ENCODE measurements around the gene SOX30. TPM values are rescaled to one million over a fixed set of nuclear protein-coding genes. Genes with fewer than 3 reads are reported as not detected.

The SOX30 gene
- total RNA-seq, 2 donors from 2014 or later: not detected

DNA sequence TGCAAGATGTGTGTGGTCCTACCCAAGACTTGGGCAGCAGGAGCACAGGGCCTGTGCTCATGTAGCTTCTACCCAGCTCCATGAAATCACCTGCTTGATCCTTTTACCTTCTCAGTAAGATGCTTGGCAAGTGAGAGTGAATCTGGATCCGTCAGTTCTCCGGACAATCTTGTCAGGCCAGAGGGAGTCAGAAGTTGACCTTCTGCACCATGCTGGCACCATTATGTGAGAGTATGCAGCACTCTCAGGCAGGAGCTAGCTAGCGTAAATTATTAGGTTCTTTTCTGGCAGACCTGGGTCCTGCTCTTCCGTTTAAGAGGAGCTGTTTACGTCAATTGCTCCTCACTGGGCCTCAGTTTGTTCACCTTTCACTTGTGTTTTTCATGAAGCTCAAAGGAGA is 39.7 kb downstream of the SOX30 start:
- H3K4me3 ChIP-seq: no peak overlapping the region
- no peak overlapping the region for H3K27ac ChIP-seq
- ATAC-seq (ENCODE audit: insufficient number of reproducible peaks, low FRiP score, low read depth): no peak
- DNase-seq (ENCODE audit: low spot score): no peak
- H3K27me3 ChIP-seq (replicated peaks; ENCODE audit: insufficient read depth): no peaks in the 10 kb centered on the region
- TF ChIP-seq, protein P1, sequence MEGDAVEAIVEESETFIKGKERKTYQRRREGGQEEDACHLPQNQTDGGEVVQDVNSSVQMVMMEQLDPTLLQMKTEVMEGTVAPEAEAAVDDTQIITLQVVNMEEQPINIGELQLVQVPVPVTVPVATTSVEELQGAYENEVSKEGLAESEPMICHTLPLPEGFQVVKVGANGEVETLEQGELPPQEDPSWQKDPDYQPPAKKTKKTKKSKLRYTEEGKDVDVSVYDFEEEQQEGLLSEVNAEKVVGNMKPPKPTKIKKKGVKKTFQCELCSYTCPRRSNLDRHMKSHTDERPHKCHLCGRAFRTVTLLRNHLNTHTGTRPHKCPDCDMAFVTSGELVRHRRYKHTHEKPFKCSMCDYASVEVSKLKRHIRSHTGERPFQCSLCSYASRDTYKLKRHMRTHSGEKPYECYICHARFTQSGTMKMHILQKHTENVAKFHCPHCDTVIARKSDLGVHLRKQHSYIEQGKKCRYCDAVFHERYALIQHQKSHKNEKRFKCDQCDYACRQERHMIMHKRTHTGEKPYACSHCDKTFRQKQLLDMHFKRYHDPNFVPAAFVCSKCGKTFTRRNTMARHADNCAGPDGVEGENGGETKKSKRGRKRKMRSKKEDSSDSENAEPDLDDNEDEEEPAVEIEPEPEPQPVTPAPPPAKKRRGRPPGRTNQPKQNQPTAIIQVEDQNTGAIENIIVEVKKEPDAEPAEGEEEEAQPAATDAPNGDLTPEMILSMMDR (IDR thresholded peaks at IDR 0.05): no peak
- H3K9me3 ChIP-seq: no peaks in the 10 kb centered on the region
- no peaks in the 10 kb centered on the region for H3K36me3 ChIP-seq
- H3K4me1 ChIP-seq (ENCODE audit: control insufficient read depth in 1 of 2, low read depth in 2 of 2): peaks cover 0 to 21% of the 10 kb centered on the region in 2 donors

DNA sequence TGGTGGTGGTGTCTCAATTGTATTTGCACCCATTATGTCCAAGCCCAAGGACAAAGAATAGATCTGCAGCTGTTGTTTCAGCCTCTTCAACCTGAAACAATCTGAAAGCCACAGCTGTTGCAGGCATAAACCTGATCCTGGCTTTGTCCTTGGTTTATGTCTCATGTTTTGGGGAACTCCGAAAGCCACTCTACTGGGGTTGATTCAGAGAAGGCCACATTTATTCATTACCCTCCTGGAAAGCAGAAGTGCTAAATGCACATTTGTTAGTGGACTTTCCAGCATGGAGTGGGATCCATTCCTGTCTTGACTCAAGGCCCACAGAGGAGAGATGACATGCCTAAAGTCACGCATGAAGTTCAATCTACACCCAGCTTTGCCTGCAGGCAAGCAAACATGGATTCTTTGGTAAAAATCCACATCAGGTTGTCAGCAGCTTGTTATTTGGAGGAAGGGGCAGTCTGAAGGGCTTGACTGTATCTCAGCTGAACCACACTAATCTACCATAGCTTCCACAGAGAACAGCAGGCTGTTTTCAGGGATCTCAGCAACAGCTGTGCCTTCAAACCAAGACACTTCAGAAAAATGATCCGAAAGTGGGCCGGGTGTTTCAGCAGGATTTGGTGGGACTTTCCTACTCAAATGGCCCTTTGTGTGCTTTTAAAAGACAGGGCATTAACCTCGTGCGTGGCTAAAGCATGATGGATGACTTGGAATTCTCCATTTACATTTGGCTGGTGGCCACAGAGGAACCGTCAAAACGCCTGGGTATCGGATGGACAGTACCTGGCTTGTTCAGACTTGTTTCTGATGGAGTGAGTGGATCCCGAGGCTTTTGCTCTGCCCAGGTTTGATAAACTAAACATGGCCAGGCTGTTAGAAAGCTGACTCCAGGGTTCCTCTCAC is 40.4 kb downstream of the SOX30 start:
- no peaks in the 10 kb centered on the region for H3K9me3 ChIP-seq
- H3K4me3 ChIP-seq: no peak overlapping the region
- no peak for ATAC-seq (ENCODE audit: insufficient number of reproducible peaks, low FRiP score, low read depth)
- DNase-seq (ENCODE audit: low spot score): no peak
- H3K36me3 ChIP-seq: no peaks in the 10 kb centered on the region
- no peak overlapping the region for H3K27ac ChIP-seq
- TF ChIP-seq, protein P1 (IDR thresholded peaks at IDR 0.05): no peak
- H3K27me3 ChIP-seq (replicated peaks; ENCODE audit: insufficient read depth): no peaks in the 10 kb centered on the region
- H3K4me1 ChIP-seq (ENCODE audit: control insufficient read depth in 1 of 2, low read depth in 2 of 2): peaks cover 0 to 18% of the 10 kb centered on the region in 2 donors

DNA sequence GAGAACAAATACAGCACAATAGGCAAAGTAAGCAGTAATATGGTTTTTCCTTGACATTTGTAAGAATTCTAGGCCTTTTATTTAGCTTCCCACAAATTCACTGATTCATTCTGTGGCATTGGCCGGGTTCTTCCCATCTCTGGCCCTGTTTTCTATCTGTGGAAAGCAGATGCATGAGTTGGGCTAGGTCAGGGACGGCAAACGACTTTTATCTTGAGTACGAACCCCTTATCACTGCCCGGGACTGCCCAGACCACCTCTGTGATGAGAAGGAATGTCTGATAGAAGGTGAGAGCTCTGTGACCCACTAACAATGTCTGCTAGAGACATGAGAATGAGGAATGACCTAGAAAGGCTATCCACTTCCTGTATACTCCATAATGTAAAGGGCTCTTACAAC is 41.2 kb downstream of the SOX30 start:
- H3K9me3 ChIP-seq: no peaks in the 10 kb centered on the region
- H3K27me3 ChIP-seq (replicated peaks; ENCODE audit: insufficient read depth): no peaks in the 10 kb centered on the region
- H3K4me3 ChIP-seq: no peak overlapping the region
- H3K4me1 ChIP-seq (ENCODE audit: control insufficient read depth in 1 of 2, low read depth in 2 of 2): peaks cover 0 to 18% of the 10 kb centered on the region in 2 donors
- no peaks in the 10 kb centered on the region for H3K36me3 ChIP-seq
- no peak for DNase-seq (ENCODE audit: low spot score)
- TF ChIP-seq, protein P1 (IDR thresholded peaks at IDR 0.05): no peak
- no peak overlapping the region for H3K27ac ChIP-seq
- no peak for ATAC-seq (ENCODE audit: insufficient number of reproducible peaks, low FRiP score, low read depth)

DNA sequence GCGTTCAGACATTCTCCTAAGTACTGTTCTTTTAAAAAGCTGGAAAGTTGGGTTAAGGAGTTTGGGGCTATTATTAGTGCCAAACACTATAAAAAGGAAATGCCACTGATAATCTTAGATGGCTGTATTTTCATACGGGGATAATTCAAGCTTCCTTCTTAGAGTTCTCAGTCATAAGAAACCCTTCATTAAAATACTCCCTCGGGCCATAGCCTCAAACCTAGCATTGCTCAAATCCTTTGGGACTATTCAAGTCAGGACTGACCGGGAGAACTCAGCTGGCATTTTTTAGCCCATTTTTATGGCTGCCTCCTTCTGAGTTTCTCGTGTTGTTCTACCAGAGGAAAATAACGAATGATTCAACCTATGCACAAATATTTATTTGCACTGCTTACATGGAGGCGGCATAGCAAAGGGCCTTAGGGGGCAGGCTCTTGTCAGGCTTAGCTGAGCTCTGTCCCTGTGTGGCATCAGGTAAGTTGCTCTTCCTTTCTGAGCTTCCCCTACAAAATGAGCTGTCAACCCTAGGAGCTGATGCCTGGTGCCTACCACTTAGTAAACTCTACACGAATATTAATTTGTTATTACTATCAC is 43.2 kb downstream of the SOX30 start:
- H3K27me3 ChIP-seq (replicated peaks; ENCODE audit: insufficient read depth): no peaks in the 10 kb centered on the region
- H3K4me1 ChIP-seq (ENCODE audit: control insufficient read depth in 1 of 2, low read depth in 2 of 2): peaks cover 0 to 18% of the 10 kb centered on the region in 2 donors
- H3K36me3 ChIP-seq: no peaks in the 10 kb centered on the region
- peak overlapping the region; percentile 23 for H3K4me3 ChIP-seq
- H3K9me3 ChIP-seq: no peaks in the 10 kb centered on the region
- DNase-seq (ENCODE audit: low spot score) (no peak), ATAC-seq (ENCODE audit: insufficient number of reproducible peaks, low FRiP score, low read depth) (no peak)
- TF ChIP-seq, protein P1 (IDR thresholded peaks at IDR 0.05): no peak
- peak overlapping the region; percentile 57 to 61 for H3K27ac ChIP-seq

DNA sequence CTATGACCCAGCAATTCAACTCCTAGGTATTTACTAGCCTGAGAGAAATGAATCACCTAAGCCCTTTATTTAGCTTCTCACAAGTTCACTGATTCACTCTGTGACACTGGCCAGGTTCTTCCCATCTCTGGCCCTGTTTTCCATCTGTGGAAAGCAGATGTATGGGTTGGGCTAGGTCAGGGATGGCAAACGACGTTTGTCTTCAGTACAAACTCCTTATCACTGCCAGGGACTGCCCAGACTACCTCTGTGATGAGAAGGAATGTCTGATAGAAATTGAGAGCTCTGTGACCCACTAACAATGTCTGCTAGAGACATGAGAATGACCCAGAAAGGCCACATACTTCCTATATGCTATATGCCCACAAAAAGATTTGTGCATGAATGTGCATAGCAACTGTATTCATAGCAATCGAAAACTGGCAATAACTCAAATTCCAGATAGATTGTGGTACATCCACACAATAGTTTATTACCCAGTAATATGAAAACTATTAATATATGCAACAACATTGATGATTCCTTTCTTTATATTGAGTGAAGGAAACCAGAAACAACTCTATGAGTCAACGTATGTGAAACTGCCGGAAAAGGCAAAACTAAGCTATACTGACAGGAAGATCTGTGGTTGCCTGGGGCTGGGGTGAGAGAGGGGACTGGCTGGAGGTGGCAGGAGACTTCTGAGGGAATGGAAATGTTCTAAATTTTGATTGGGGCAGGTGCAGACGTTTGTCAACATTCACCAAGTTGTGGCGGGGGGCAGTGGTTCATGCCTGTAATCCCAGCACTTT is 44.7 kb downstream of the SOX30 start:
- DNase-seq (ENCODE audit: low spot score) (no peak), ATAC-seq (ENCODE audit: insufficient number of reproducible peaks, low FRiP score, low read depth) (no peak)
- no peaks in the 10 kb centered on the region for H3K27me3 ChIP-seq (replicated peaks; ENCODE audit: insufficient read depth)
- H3K9me3 ChIP-seq: no peaks in the 10 kb centered on the region
- no peak overlapping the region for H3K27ac ChIP-seq
- TF ChIP-seq, protein P1 (IDR thresholded peaks at IDR 0.05): no peak
- H3K4me3 ChIP-seq: no peak overlapping the region
- H3K4me1 ChIP-seq (ENCODE audit: control insufficient read depth in 1 of 2, low read depth in 2 of 2): peaks cover 0 to 18% of the 10 kb centered on the region in 2 donors
- H3K36me3 ChIP-seq: no peaks in the 10 kb centered on the region

Measured in thoracic aorta (tissue), 2 donors.